ENCODE data around the gene CCL14.

DNA sequence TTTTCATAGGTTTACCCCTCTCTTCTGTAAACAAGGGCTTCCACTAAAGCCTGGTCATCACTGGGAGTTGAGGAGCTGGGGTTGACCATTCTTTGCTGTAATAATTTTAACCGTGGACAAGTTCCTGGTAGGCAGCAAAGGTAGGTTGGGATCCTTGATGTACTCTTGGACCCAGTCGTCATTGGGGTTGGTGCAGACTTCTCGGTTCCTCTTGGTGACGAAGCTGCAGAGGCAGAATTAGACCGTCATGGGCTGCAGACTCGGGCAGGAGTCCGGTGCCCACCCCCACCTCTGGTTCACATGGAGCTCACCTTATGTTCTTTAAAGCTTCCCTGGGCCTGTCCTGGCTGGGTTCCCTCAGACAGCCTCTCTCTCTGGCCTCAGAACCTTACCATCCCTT is 9.0 kb downstream of the CCL14 start:
- TF ChIP-seq EP300 (IDR thresholded peaks at IDR 0.05; ENCODE audit: borderline replicate concordance in 1 of 2, low read depth in 2 of 2, low read length in 2 of 2) (no peak), TAF1 (IDR thresholded peaks at IDR 0.05; ENCODE audit: low read depth, low read length) (no peak), SAP30 (IDR thresholded peaks at IDR 0.05; ENCODE audit: insufficient read depth, insufficient replicate concordance, low read length) (no peak), TEAD4 (IDR thresholded peaks at IDR 0.05; ENCODE audit: low read depth, low read length) (no peak)
